Retina (tissue), 1 donor: ENCODE data around the gene TMEM123.
A peak's percentile ranks its signal among the peaks of the same experiment; 100 is the strongest.

Experiments used
- DNase-seq: peaks from one replicate; pipeline ENCODE4 v3.0.0-alpha.2; 2016

The TMEM123 gene, protein sequence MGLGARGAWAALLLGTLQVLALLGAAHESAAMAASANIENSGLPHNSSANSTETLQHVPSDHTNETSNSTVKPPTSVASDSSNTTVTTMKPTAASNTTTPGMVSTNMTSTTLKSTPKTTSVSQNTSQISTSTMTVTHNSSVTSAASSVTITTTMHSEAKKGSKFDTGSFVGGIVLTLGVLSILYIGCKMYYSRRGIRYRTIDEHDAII

GRCh38 chr11:102452461-102453301 is at the start of gene TMEM123:
TSS of gene TMEM123 (minus strand) at chr11:102452765. CDS start at chr11:102452623, 142 bp downstream.
- peak; percentile 90 for DNase-seq

- DNase-seq: no peak
Measured at GRCh38 chr11:102500829-102501228, 48.3 kb upstream of the TMEM123 start.

- DNase-seq: no peak
Measured at GRCh38 chr11:102499931-102500330, 47.4 kb upstream of the TMEM123 start.

DNA sequence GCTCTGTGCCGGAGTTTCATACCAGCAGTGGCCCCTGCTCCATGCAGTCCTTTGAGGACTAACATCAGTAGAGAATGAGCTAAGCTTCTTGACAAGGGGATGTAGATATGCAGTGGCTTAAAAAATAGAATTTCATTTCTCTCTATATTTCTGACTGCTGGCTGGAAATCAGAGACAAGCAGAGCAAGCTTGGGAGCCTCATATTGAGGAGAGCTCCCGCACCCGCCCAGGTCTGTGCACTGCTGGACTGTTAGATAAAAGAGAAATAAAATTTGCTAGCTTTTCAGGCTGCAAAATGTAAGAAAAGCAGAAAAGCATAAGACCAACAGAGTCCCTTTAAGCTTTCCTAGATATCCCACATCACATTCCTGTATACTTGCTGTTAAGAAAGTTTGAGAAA is 46.6 kb upstream of the TMEM123 start:
- no peak for DNase-seq

GRCh38 chr11:102497061-102497460 is 44.5 kb upstream of the TMEM123 start:
- DNase-seq: no peak

DNA sequence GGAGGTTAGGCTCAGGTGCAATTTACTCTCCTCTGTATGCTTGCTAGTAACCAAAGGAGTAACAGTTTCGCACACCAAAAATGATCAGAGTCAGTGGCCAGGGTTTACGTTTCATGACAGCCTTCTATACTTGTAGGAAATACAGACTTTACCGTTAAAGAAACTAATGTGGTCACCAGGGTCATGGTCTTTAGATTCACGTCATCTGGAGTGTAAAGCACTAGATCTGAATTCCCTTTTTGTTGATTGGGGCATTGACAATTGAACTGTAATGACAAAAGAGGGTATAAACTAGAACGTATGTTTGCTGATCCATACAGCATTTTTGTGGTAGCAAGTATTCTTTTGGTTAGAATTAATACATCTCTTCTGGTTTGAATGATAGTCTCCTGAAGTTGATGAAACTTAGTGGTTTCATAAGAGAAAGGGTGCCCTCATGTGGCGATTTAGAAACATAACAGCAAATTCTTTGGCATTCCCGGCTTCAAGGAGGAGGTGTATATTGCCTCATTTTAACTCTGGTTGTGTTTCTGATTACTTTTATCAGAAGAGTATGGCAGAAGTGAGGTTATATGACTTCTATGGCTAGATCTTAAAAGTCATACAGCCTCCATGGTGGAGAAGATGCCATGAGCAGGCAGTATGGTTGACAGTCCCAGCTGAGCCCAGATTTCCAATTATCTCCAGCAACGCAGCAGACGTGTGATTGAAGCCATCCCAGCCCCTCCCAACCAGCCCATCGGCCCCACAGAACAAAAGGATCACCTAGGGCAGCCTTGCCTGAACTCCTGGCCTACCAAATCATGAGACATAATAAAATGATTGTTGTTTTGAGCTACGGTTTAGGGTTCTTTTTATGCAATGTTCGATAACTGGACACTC is 42.8 kb upstream of the TMEM123 start:
- DNase-seq: peak; percentile 77

DNA sequence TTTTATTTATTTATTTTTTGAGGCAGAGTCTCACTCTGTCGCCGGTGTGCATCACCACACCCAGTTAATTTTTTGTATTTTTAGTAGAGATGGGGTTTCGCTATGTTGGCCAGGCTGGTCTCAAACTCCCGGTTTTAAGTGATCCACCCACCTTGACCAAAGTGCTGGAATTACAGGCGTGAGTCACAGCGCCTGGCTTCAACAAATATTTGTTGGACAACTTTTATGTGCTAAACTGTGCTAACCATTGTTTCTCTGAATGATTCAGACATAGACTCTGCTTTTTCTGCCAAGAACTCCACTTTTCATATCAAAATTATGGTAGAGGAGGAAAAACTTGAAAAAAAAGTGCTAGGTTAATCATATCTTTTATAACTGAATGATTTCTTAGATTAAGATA is 41.7 kb upstream of the TMEM123 start:
- DNase-seq: no peak

DNA sequence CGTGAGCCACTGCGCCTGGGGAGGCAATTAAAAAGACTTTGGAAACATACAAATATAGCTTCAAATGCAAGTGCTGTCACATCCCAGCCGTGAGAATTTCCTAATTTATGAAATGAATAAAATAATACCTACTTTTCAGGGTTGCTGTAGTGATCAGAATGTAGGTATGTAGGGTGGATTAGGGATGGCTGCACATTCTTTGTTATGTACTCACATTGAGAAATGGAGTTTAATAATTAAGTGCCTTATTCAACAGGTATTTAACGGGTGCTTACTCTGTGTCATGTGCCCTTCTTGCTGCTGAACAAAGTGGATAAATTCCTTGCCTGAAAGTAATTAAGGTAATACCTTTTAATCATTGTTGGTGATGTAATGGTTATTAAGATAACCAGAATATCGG is 41.0 kb upstream of the TMEM123 start:
- DNase-seq: no peak

- DNase-seq: no peak
Measured at GRCh38 chr11:102491969-102492368, 39.4 kb upstream of the TMEM123 start.

- no peak for DNase-seq
Measured at GRCh38 chr11:102489186-102490145, 36.9 kb upstream of the TMEM123 start.

DNA sequence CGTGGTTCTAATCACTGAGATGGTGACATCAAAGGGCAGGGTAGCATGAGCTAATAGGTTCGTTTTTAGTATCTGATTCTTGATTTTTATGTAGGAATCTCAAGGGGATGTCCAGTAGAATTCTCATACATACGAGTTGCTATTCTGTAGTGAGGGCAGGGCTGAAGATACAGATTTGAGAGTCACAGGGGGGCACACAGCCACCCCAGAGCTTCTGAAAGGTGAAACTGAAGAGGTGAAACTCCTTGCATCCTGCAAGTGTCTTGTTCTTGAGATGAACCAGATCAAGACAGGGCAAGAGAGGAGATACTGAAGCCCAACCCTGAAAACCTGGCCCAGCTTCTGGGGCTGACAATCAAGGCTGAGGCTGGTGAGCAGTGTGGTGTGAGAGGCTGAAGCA is 35.6 kb upstream of the TMEM123 start:
- no peak for DNase-seq

DNA sequence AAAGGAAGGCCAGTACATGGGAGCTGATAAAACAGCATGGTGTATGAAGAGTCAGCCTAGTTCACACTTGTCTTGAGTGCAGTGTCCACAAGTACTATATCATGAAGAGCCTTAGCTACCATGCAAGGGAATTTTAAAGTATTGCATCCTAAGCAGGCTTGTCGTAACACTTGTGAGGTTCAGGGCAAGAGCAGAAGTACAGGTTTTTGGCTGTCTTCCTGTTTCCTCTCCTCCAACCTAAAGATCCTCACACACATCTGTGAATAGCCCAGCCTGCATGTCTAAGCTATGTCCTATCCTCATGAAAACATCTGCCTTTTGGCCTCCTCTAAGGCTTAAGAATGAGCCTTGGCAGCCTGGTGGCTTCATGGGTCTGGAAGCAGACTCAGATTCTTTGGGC is 34.6 kb upstream of the TMEM123 start:
- no peak for DNase-seq

DNA sequence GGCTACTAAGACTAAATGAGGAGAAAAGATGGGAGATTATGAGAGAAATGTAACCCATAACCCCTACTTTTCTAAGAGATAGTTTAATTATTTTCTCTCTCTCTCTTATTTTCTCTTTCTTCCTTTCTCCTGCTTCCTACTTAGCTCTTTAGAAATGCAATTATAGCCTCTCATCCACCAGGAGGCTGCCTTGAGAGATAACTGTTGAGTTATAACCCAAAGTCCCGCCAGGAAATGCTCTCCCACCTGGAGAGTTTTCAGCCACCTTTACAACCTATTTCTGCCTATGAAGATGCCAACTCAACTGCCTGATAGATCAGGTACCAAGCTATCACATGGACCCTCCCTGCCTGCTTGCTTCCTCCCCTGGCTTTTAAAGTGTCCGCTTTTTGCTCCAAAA is 34.0 kb upstream of the TMEM123 start:
- DNase-seq: no peak

- no peak for DNase-seq
Measured at GRCh38 chr11:102485095-102485722, 32.6 kb upstream of the TMEM123 start.

DNA sequence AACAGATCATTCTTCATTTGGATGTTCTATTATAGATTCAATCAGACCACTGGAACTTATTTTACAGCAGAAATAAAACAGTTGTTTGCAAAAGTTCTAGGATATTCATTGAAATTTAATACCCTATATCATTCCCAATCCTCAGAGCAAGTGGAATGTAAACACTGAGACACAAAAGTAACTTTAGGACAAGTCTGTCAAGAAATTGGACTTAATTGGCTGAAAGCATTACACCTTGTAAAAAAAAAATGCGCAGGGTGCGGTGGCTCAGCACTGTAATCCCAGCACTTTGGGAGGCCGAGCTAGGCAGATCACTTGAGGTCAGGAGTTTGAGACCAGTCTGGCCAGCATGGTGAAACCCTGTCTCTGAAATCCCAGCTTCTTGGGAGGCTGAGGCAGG is 29.9 kb upstream of the TMEM123 start:
- DNase-seq: no peak

DNA sequence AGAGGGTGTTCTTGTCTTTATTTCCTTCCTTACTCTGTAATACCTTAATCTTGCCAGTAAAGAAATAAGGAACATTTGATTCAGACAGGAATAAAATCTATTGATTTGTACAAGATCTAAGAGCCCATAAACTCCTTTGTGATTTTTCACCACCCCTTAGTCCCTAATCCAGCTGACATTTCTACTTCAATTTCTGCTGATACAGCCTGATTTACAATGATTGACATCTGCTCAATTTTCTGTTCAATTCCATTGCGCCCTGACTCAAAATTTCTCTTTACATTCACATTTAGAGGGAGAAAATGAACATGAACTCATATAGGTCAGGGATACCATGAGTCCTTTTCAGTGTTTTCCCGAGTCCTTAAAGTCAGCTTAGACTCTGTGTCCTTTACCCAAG is 27.2 kb upstream of the TMEM123 start:
- no peak for DNase-seq

- DNase-seq: no peak
Measured at GRCh38 chr11:102478673-102479299, 26.2 kb upstream of the TMEM123 start.

DNA sequence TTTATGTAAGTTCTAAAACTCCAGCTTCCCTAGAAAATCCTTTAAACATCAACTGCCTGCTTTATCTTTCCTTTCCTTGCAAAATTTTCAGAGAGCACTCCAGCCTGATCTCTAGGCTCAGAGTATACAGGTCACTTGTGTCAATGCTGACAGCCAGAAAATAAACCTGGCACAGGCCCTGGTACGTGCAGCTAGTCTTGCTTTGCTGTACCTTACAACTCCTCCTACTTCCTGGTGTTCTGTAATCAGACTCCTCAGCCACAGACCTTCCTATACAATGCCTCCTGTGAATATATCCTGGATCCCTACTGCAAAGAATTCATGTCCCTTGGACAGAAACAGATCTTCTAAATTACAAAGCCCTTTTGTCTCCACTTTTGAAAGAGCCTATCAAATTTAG is 24.2 kb upstream of the TMEM123 start:
- DNase-seq: no peak

DNA sequence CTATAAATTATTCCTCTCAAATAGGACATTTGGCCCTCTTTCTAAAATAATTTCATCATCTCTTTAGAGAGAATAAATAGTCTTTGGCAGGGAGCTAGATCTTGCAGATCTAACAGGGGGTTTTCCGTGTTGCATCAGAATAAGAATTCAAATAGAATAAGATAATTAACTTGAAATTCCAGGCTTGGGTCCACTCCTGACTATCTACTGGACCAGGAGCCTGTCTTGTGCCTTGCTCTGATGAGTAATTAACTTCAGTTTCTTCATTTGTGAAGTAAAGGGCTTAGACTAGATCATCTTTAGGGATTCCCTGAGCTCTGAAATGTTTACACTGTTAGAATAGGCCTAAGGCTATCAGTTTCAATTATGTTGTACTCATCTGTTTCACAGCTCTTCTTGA is 23.5 kb upstream of the TMEM123 start:
- no peak for DNase-seq

GRCh38 chr11:102473543-102473942 is 21.0 kb upstream of the TMEM123 start:
- DNase-seq: peak; percentile 17

- no peak for DNase-seq
Measured at GRCh38 chr11:102472127-102472526, 19.6 kb upstream of the TMEM123 start.
